CD8-positive, alpha-beta memory T cell (primary cell): ENCODE data around the gene ANOS1. TPM values are rescaled to one million over a fixed set of nuclear protein-coding genes. Genes with fewer than 3 reads are reported as not detected.

Source experiments
- CTCF ChIA-PET: fragments of 350-600 bp; sonication (Branson Sonifier 250); formaldehyde crosslinking; loops from one replicate; lab custom pipeline; 2021; ENCODE audit warnings: antibody characterized with exemption; lab: Charles Lee
- POLR2A ChIA-PET: fragments of 350-600 bp; sonication (Branson Sonifier 250); formaldehyde crosslinking; loops from one replicate; lab custom pipeline; 2021; ENCODE audit warnings: antibody characterized with exemption; lab: Charles Lee
- DNase-seq, 5 donors: peaks; one replicate each; pipeline versions ENCODE4 v3.0.0 to v3.0.0-alpha.2; 2020 to 2022; ENCODE audit warnings: mixed read lengths in 1 of 5
- H3K27ac ChIP-seq: one replicate; pipeline ENCODE4 v1.7.0; 2013; ENCODE audit warnings: low read depth, mild to moderate bottlenecking, low read length, moderate library complexity
- H3K27me3 ChIP-seq: 2 replicates; pipeline ENCODE4 v1.7.0; 2013; ENCODE audit warnings: low read length, mild to moderate bottlenecking; ENCODE audit not compliant: insufficient read depth, poor library complexity, severe bottlenecking
- H3K36me3 ChIP-seq: 2 replicates; pipeline ENCODE4 v1.7.0; 2013; ENCODE audit warnings: mild to moderate bottlenecking, low read length, moderate library complexity; ENCODE audit not compliant: insufficient read depth
- H3K4me1 ChIP-seq: 2 replicates; pipeline ENCODE4 v1.7.0; 2013; ENCODE audit warnings: mild to moderate bottlenecking, low read length, moderate library complexity; ENCODE audit not compliant: insufficient read depth
- H3K4me3 ChIP-seq: 2 replicates; pipeline ENCODE4 v1.7.0; 2013; ENCODE audit warnings: mild to moderate bottlenecking, low read length
- H3K9me3 ChIP-seq: 2 replicates; pipeline ENCODE4 v1.7.0; 2013; ENCODE audit warnings: mild to moderate bottlenecking, low read length
- H3K27ac Mint-ChIP-seq, 8 donors: one replicate each; pipeline ENCODE4 v1.8.0; 2020 to 2021; ENCODE audit warnings: mixed read lengths in 8 of 8, mild to moderate bottlenecking in 6 of 8, inconsistent platforms in 3 of 8, moderate library complexity in 3 of 8
- H3K27me3 Mint-ChIP-seq, 2 donors: one replicate each; pipeline ENCODE4 v1.8.0; 2020 to 2021; ENCODE audit warnings: mixed read lengths in 2 of 2, mild to moderate bottlenecking in 1 of 2, moderate library complexity in 1 of 2
- H3K36me3 Mint-ChIP-seq, 3 donors: one replicate each; pipeline ENCODE4 v1.8.0; 2020 to 2021; ENCODE audit warnings: mixed read lengths in 3 of 3, inconsistent platforms in 1 of 3, mild to moderate bottlenecking in 1 of 3
- H3K4me1 Mint-ChIP-seq, 3 donors: one replicate each; pipeline ENCODE4 v1.8.0; 2020 to 2021; ENCODE audit warnings: mixed read lengths in 3 of 3, inconsistent platforms in 1 of 3, mild to moderate bottlenecking in 1 of 3
- H3K4me3 Mint-ChIP-seq, 7 donors: one replicate each; pipeline ENCODE4 v1.8.0; 2020 to 2021; ENCODE audit warnings: mixed read lengths in 7 of 7, mild to moderate bottlenecking in 6 of 7, moderate library complexity in 4 of 7, inconsistent platforms in 2 of 7
- H3K9me3 Mint-ChIP-seq, 5 donors: one replicate each; pipeline ENCODE4 v1.8.0; 2020 to 2022; ENCODE audit warnings: mixed read lengths in 5 of 5, mild to moderate bottlenecking in 3 of 5, moderate library complexity in 2 of 5, inconsistent platforms in 1 of 5
- polyA plus RNA-seq: library from polyadenylated mRNA; unstranded; fragments of 300-500 nt; fragmentation: Illumina TruSeq; gene quantifications from one replicate; pipeline ENCODE4 v1.2.3, GENCODE V29; 2021
- total RNA-seq, 2 experiments: library from RNA; stranded (reverse); gene quantifications; one replicate each; pipeline ENCODE4 v1.2.3, GENCODE V29; 2021

Gene ANOS1
- total and polyA plus RNA-seq, 3 experiments from 2014 or later: not detected

- H3K4me1 ChIP-seq: no peaks in the 10 kb centered on the region
- no peaks in the 10 kb centered on the region for H3K36me3 Mint-ChIP-seq
- no peak overlapping the region for H3K27ac Mint-ChIP-seq
- no peak overlapping the region for H3K4me3 ChIP-seq
- H3K27me3 ChIP-seq: no peaks in the 10 kb centered on the region
- no peak overlapping the region for H3K27ac ChIP-seq
- H3K4me1 Mint-ChIP-seq: no peaks in the 10 kb centered on the region
- ChIA-PET POLR2A (no interaction called here), CTCF (no interaction called here)
- peaks cover 0 to 3% of the 10 kb centered on the region in 2 donors for H3K27me3 Mint-ChIP-seq
- no peaks in the 10 kb centered on the region for H3K36me3 ChIP-seq
- no peak overlapping the region for H3K4me3 Mint-ChIP-seq
- H3K9me3 ChIP-seq: no peaks in the 10 kb centered on the region
- peaks cover 0 to 8% (median 0%) of the 10 kb centered on the region in 5 donors for H3K9me3 Mint-ChIP-seq
- DNase-seq: no peak
Measured at GRCh38 chrX:8591501-8591900, 140.4 kb downstream of the ANOS1 start.

GRCh38 chrX:8586953-8587352 is 145.0 kb downstream of the ANOS1 start:
- H3K36me3 Mint-ChIP-seq: no peaks in the 10 kb centered on the region
- H3K9me3 Mint-ChIP-seq: peaks cover 0 to 3% (median 0%) of the 10 kb centered on the region in 5 donors
- peaks cover 0 to 1% of the 10 kb centered on the region in 2 donors for H3K27me3 Mint-ChIP-seq
- H3K4me1 Mint-ChIP-seq: no peaks in the 10 kb centered on the region
- H3K4me3 Mint-ChIP-seq: no peak overlapping the region
- CTCF ChIA-PET: no interaction called here
- no peaks in the 10 kb centered on the region for H3K36me3 ChIP-seq
- no peak overlapping the region for H3K27ac ChIP-seq
- DNase-seq: no peak
- H3K9me3 ChIP-seq: no peaks in the 10 kb centered on the region
- H3K27ac Mint-ChIP-seq: no peak overlapping the region
- POLR2A ChIA-PET: no interaction called here
- H3K27me3 ChIP-seq: no peaks in the 10 kb centered on the region
- H3K4me1 ChIP-seq: no peaks in the 10 kb centered on the region
- H3K4me3 ChIP-seq: no peak overlapping the region

GRCh38 chrX:8579602-8580001 is 152.3 kb downstream of the ANOS1 start:
- Mint-ChIP-seq H3K27ac (no peak overlapping the region), H3K4me1 (no peaks in the 10 kb centered on the region), H3K9me3 (peaks cover 0 to 6% (median 0%) of the 10 kb centered on the region in 5 donors), H3K27me3 (no peaks in the 10 kb centered on the region), H3K4me3 (no peak overlapping the region), H3K36me3 (no peaks in the 10 kb centered on the region)
- ChIA-PET POLR2A (no interaction called here), CTCF (no interaction called here)
- Histone ChIP-seq H3K27ac (no peak overlapping the region), H3K27me3 (no peaks in the 10 kb centered on the region), H3K4me1 (no peaks in the 10 kb centered on the region), H3K9me3 (no peaks in the 10 kb centered on the region), H3K4me3 (no peak overlapping the region), H3K36me3 (no peaks in the 10 kb centered on the region)
- DNase-seq: no peak

- no peak overlapping the region for H3K27ac ChIP-seq
- peaks cover 0 to 12% (median 7%) of the 10 kb centered on the region in 5 donors for H3K9me3 Mint-ChIP-seq
- DNase-seq: no peak
- no peaks in the 10 kb centered on the region for H3K4me1 ChIP-seq
- H3K36me3 Mint-ChIP-seq: no peaks in the 10 kb centered on the region
- no peaks in the 10 kb centered on the region for H3K36me3 ChIP-seq
- H3K27ac Mint-ChIP-seq: no peak overlapping the region
- no peaks in the 10 kb centered on the region for H3K9me3 ChIP-seq
- POLR2A ChIA-PET: no interaction called here
- H3K27me3 Mint-ChIP-seq: no peaks in the 10 kb centered on the region
- H3K4me1 Mint-ChIP-seq: no peaks in the 10 kb centered on the region
- CTCF ChIA-PET: no interaction called here
- H3K4me3 ChIP-seq: no peak overlapping the region
- H3K27me3 ChIP-seq: no peaks in the 10 kb centered on the region
- no peak overlapping the region for H3K4me3 Mint-ChIP-seq
Measured at GRCh38 chrX:8576821-8577220, 155.1 kb downstream of the ANOS1 start.

- Histone ChIP-seq H3K9me3 (no peaks in the 10 kb centered on the region), H3K4me1 (no peaks in the 10 kb centered on the region), H3K27ac (no peak overlapping the region), H3K27me3 (no peaks in the 10 kb centered on the region), H3K4me3 (no peak overlapping the region), H3K36me3 (no peaks in the 10 kb centered on the region)
- H3K4me3 Mint-ChIP-seq: no peak overlapping the region
- H3K36me3 Mint-ChIP-seq: no peaks in the 10 kb centered on the region
- H3K9me3 Mint-ChIP-seq: peaks cover 0 to 9% (median 0%) of the 10 kb centered on the region in 5 donors
- H3K27me3 Mint-ChIP-seq: no peaks in the 10 kb centered on the region
- H3K4me1 Mint-ChIP-seq: no peaks in the 10 kb centered on the region
- POLR2A ChIA-PET: no interaction called here
- CTCF ChIA-PET: no interaction called here
- H3K27ac Mint-ChIP-seq: no peak overlapping the region
- no peak for DNase-seq
Measured at GRCh38 chrX:8565729-8566128, 166.2 kb downstream of the ANOS1 start.

GRCh38 chrX:8548446-8548845 is 183.5 kb downstream of the ANOS1 start:
- DNase-seq: no peak
- Mint-ChIP-seq H3K4me3 (no peak overlapping the region), H3K4me1 (no peaks in the 10 kb centered on the region), H3K36me3 (no peaks in the 10 kb centered on the region), H3K9me3 (peaks cover 0 to 7% (median 2%) of the 10 kb centered on the region in 5 donors), H3K27me3 (no peaks in the 10 kb centered on the region), H3K27ac (no peak overlapping the region)
- Histone ChIP-seq H3K27me3 (no peaks in the 10 kb centered on the region), H3K4me3 (no peak overlapping the region), H3K4me1 (no peaks in the 10 kb centered on the region), H3K27ac (no peak overlapping the region), H3K9me3 (no peaks in the 10 kb centered on the region), H3K36me3 (no peaks in the 10 kb centered on the region)
- ChIA-PET CTCF (no interaction called here), POLR2A (no interaction called here)

- H3K9me3 ChIP-seq: no peaks in the 10 kb centered on the region
- no peak overlapping the region for H3K4me3 ChIP-seq
- ChIA-PET POLR2A (no interaction called here), CTCF (no interaction called here)
- DNase-seq: no peak
- H3K36me3 ChIP-seq: no peaks in the 10 kb centered on the region
- Mint-ChIP-seq H3K27me3 (no peaks in the 10 kb centered on the region), H3K9me3 (peaks cover 0 to 7% (median 2%) of the 10 kb centered on the region in 5 donors), H3K4me3 (no peak overlapping the region), H3K4me1 (no peaks in the 10 kb centered on the region), H3K36me3 (no peaks in the 10 kb centered on the region), H3K27ac (no peak overlapping the region)
- H3K4me1 ChIP-seq: no peaks in the 10 kb centered on the region
- no peaks in the 10 kb centered on the region for H3K27me3 ChIP-seq
- H3K27ac ChIP-seq: no peak overlapping the region
Measured at GRCh38 chrX:8546715-8547114, 185.2 kb downstream of the ANOS1 start.

GRCh38 chrX:8520791-8521190 is 211.1 kb downstream of the ANOS1 start:
- H3K9me3 ChIP-seq: no peaks in the 10 kb centered on the region
- Mint-ChIP-seq H3K27ac (no peak overlapping the region), H3K27me3 (no peaks in the 10 kb centered on the region), H3K4me3 (no peak overlapping the region), H3K4me1 (no peaks in the 10 kb centered on the region), H3K36me3 (no peaks in the 10 kb centered on the region), H3K9me3 (peaks cover 0 to 10% (median 5%) of the 10 kb centered on the region in 5 donors)
- ChIA-PET POLR2A (no interaction called here), CTCF (no interaction called here)
- H3K4me1 ChIP-seq: no peaks in the 10 kb centered on the region
- H3K4me3 ChIP-seq: no peak overlapping the region
- H3K27me3 ChIP-seq: no peaks in the 10 kb centered on the region
- no peak overlapping the region for H3K27ac ChIP-seq
- H3K36me3 ChIP-seq: no peaks in the 10 kb centered on the region
- no peak for DNase-seq

- H3K27me3 Mint-ChIP-seq: no peaks in the 10 kb centered on the region
Measured at GRCh38 chrX:8520178-8520577, 211.8 kb downstream of the ANOS1 start.

More at GRCh38 chrX:8520178-8520577, 211.8 kb downstream of the ANOS1 start:
- Mint-ChIP-seq H3K4me1 (no peaks in the 10 kb centered on the region), H3K36me3 (no peaks in the 10 kb centered on the region), H3K27ac (no peak overlapping the region), H3K4me3 (no peak overlapping the region), H3K9me3 (peaks cover 0 to 8% (median 5%) of the 10 kb centered on the region in 5 donors)
- Histone ChIP-seq H3K36me3 (no peaks in the 10 kb centered on the region), H3K27ac (no peak overlapping the region), H3K4me3 (no peak overlapping the region), H3K4me1 (no peaks in the 10 kb centered on the region), H3K9me3 (no peaks in the 10 kb centered on the region), H3K27me3 (no peaks in the 10 kb centered on the region)
- ChIA-PET POLR2A (no interaction called here), CTCF (no interaction called here)
- no peak for DNase-seq
